ENCODE results near the gene CLSTN2.

CLSTN2 gene

GRCh38 chr3:140207541-140207940 lies 272.6 kb downstream of the CLSTN2 start:
- intact Hi-C loops (cut with DNase I), result no loop called here
- no peak for DNase-seq

DNA sequence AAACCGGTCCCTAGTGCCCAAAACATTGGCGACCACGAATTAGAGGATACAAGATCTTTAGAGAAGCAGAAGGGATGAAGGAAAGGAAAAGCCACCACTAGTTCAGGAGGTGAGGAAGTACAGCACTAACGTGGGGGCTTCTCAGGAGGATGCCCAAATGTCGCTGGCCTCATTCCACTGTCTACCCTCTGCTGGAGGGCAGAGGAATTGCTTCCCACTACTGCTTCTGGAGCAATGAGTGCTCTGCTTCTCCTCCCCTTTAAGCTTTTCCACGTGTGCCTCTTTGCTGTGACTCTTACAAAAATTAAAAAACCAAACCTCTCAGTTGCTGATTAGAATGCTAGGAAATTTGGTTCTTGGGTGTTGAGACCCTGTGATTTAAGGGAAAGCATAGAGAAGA lies 281.3 kb downstream of the CLSTN2 start:
- no peak for DNase-seq
- intact Hi-C loops (cut with DNase I), result no loop called here

DNA sequence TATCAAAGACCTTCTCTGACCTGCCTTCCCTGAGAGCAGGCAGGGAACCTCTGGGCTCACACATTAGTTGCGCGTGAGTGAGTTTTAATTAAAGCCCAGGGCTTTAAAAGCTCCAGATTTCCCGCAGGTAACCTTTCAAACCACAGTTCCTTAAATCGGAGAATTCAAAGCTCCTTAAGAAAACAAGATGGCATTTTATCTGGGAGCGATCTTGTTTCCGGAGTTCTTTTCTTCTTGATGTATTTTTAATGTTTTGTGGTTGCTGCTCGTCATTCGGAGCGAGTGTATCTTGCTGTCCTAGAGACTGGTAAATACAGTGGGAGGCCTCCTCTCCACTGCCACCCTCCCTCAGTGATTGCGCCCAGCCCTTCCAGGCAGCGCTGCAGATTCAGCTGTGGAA lies 284.3 kb downstream of the CLSTN2 start:
- no peak for DNase-seq
- intact Hi-C loops (cut with DNase I), result no loop called here

DNA sequence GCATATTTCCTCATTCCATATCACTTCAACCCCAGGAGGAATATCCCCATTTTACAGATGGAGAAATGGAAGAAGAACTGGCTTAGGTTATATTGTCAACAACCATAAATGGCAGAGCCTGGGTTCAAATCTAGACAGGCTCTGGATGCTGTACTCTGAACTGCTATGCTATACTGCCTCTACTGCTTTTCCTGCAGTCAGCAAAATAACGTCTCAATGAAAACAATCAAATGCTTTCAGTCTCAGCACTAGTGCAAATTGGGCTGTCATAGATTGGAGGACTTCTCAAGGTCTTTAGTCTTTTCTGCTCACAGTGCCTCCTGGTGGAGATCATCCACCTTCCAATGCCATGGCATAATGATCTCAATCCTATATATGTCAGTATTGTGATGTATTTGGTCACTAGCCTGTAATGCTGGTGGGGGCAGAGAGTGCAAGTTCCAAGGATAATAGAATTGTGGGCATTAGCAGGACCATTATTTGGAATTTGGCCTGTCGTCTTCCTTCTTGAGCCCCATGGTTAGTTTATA lies 285.0 kb downstream of the CLSTN2 start:
- intact Hi-C loops (cut with DNase I), result no loop called here
- DNase-seq, result no peak

GRCh38 chr3:140223197-140223596 lies 288.2 kb downstream of the CLSTN2 start:
- no peak for DNase-seq
- intact Hi-C loops (cut with DNase I), result no loop called here

DNA sequence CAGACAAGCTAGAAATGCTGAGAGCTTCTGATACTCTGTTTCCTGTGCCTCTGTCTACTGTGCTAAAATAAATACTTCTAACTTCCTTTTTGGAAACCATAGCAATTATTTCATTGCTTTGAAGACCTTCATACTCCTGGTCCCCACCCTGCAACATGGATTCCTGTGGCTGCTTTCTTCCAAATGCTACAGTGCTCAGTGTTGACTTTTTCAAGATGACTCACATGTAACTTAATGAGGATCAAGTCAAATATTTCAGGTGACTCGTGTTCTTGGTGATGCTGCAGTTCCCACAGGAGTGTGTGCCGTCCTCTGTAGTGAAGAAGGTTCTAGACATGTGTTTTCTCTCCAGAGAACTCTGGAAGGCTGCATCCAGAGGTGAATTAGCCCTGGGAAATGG lies 288.6 kb downstream of the CLSTN2 start:
- intact Hi-C loops (cut with DNase I), result no loop called here
- DNase-seq, result no peak

DNA sequence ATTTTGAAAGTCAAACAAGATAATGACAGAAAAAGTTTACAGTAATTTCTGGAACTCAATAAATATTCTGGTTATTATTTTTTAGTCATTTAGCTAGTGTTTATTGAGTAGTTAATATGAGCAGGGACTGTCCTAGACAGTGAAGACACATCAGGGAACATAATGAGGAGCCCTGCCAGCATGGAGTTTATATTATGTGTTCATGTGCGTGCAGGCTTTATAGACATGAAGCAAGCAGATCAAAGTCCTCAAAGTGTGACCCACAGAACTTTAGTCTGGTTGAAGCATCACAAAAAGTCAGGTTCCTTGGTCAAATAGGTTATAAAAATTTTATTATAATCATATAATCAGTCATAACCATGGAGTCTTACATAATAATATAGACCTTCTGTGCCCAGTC lies 289.3 kb downstream of the CLSTN2 start:
- DNase-seq, result no peak
- intact Hi-C loops (cut with DNase I), result no loop called here

DNA sequence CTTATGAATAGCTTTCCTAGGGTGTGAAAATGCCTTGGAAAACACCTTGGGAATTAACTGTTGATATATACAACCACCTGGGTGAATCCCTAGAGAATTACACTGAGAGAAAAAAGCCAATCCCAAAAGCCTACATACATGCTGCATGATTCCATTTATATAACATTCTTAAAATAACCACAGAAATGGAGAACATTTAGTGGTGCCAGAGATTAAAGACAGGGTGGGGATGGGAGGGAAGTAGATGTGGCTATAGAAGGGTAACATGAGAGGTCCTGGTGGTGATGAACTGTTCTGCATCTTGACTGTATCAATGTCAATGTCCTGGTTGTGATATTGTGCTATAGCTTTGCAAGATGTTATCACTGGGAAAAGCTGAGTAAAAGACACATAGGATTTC lies 291.0 kb downstream of the CLSTN2 start:
- intact Hi-C loops (cut with DNase I), result no loop called here
- no peak for DNase-seq

DNA sequence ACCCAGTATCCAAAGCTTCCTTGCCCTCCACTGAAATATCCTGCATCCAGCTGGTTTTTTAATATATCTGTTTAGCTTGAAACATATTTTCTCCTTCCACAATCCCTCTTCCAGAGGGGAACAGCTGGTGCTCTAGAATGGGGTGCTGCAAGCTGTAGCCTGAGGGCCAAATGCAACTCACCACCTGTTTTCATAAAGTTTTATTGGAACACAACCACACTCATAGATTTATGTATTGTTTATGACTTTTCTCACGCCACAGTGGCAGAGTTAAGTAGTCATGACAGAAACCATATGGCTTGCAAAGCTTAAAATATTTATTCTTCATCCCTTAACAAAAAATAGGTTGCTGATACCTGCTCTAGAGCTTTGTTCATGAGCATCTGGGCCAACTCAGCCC lies 298.7 kb downstream of the CLSTN2 start:
- intact Hi-C loops (cut with DNase I), result no loop called here
- DNase-seq, result no peak

GRCh38 chr3:140234256-140234655 lies 299.3 kb downstream of the CLSTN2 start:
- DNase-seq, result no peak
- intact Hi-C loops (cut with DNase I), result no loop called here

DNA sequence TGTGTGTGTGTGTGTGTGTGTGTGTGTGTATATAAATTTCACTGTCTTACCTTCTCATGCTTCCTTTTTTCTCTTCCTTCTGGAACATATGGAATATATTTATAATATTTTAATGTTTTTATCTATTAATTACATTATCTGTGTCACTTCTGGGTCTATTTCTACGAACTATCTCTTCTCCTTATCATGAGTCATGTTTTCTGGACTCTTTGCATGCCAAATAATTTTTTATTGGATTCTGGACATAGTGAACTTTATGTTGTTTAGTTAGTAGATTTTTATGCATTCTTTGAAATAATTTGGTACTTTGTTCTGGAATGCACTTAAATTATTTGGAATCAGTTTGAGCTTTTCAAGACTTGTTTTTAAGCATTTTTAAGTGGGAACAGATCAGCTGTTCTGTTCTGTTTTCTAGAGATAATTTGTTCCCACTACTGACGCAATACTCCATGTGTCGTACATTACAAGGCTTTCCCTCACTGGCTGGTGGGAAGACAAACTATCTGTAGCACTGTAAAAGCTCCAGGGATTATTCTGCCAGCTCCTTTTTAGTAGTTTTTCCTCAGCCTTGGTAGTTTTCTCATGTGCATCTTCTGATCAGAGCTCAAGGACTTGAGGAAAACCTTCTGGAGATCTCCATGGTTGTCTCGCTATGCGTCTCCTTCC lies 302.0 kb downstream of the CLSTN2 start:
- no peak for DNase-seq
- intact Hi-C loops (cut with DNase I), result no loop called here

DNA sequence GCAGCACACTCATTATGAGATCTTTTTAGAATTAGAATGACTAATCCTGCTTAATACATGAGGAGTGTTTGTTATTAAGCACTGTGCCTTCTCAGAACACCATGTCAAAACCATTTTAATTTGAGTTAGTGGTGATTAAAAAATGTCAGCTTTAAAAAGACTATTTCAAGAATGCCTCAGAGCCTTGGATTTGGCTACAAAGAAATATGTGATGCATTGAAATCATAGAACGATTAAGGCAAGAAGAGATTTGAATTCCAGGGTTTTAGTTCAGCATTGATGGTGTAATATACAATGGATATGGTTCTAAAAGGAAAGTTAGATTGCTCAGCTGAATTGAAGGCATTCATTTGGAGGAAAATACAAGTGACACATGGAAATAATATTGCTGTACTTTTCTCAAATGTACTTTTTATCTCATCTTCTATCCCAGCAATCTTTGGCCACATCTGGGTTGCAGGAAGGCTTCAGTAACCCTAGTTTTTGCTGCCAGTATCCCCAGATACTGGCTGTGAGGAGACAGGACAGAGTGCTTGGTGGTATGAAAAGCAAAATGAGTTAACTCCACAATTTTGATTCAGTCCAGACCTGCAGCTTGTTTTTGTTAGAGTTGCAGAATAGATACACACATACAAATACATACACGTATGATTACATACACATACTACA lies 303.8 kb downstream of the CLSTN2 start:
- intact Hi-C loops (cut with DNase I), result no loop called here
- DNase-seq, result no peak

DNA sequence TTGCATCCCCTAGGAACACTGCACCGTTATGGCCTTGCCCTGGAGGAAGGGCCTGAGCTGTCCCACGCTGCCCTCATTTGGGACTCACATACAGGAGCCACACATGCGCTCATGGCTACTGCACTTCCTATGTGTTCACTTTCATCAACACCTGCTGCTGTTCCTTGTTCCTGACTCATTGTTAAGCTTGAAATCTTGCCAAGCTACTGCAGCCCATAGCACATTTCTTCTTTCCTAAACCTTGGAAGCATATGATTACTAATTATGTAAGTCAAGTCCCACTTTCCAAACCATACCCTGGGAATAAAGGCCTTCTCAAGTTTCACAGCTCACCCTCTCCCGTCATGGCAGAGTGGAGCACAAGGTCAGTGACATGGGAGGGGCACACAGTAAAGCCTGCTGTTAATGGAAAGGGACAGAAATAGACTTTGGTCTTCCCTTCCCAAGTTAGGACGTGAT lies 307.9 kb downstream of the CLSTN2 start:
- intact Hi-C loops (cut with DNase I), result no loop called here
- peak in 2 of 10 donors; percentile 22 to 81 for DNase-seq

DNA sequence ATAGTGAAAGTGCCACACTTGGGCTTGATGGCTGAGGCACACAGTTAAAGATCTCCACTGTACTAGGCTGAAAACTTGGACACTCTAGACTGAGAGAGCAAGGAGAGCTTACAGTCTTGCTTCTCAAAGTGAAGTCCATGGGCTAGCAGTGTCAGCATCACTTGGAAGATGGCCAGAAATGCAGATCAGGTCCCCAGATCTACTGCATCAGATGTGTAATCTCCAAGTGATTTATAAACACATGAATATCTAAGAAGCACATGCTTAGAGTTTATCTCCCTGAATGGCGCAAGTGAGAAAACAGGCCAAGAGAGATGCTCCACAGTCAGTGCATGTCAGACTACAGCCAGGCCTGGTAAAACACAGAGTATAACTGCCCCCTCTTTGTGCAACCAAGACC lies 308.6 kb downstream of the CLSTN2 start:
- intact Hi-C loops (cut with DNase I), result no loop called here
- DNase-seq, result no peak

DNA sequence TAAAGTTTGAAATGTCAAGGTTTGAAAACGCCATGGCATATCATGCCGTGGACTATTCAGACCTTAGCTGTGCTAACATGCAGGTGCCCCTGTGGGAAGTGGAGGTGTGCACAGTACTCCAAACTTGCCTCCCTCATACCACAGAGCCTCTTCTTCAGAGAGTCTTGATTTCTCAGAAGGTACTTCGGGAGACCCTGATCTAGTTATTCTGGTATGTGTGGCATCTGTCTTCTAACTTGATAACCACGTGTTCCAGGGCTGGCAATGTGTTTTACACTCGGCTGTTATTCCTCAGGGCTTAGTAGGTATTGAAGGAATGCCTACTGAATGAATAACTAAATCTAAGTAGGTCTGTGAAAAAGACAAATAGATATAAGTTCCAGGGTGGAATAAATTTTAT lies 309.9 kb downstream of the CLSTN2 start:
- intact Hi-C loops (cut with DNase I), result no loop called here

GRCh38 chr3:140246578-140246977 lies 311.6 kb downstream of the CLSTN2 start:
- no peak for DNase-seq
- intact Hi-C loops (cut with DNase I), result no loop called here

More for the DNA sequence above, 309.9 kb downstream of the CLSTN2 start:
- DNase-seq, result no peak

DNA sequence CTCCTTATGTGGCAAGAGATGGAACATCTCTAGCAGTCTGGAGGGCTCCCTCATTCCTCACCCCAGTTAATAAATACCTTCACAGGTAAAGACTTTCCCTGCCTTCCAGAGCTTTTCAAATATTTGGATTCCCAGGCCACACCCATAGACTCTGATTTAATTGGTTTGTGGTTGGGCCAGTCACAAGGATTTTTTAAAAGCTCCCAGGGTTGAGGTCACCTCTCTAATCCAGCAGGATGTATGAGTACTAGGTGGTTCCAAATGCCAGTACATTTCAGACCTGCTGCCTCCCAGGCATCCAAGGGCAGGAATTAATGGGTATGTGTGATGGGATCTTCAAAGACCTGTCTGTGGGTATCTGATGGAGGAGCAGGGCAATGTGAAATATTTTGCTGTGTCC lies 312.8 kb downstream of the CLSTN2 start:
- DNase-seq, result no peak
- intact Hi-C loops (cut with DNase I), result no loop called here

GRCh38 chr3:140249188-140249587 lies 314.2 kb downstream of the CLSTN2 start:
- DNase-seq, result no peak
- intact Hi-C loops (cut with DNase I), result no loop called here

DNA sequence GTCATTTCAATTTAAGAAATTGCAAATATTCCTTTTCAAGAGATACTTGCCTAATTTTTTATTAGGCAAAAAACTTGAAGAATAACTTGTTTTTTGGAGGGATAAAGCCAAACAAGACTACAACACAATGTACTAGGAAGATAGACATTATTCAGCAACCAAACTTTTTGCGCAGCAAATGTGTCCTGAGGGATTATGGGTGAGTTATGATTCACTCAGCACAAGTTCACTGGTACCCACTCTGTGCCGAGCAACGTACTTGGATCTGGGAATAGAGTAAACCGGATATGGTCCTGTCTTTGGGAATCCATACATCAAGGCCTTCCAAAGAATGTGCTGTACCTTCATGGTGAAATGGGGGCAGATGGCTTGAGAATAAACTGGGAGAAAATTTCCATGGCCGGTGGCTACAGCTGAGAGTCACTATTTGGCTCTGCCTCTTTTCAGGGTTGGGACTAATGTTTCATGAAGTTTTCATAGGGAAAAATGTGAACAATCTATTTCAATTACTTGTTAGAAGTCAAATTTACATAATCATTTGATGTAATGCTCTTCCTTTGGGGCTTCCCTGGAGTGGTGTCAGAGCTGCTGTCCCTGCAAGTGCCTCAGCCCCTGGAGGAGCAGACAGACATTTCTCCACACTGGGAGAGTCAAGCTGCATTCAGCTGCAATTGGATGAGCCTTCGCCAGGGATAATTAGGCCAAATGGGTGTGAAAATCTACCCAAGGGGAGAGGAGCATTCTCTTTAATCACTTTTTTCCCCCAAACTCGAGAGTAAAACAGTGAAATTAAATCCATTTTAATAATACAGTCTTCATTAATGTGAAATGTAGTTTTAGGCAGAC lies 315.2 kb downstream of the CLSTN2 start:
- no peak for DNase-seq
- intact Hi-C loops (cut with DNase I), result no loop called here

DNA sequence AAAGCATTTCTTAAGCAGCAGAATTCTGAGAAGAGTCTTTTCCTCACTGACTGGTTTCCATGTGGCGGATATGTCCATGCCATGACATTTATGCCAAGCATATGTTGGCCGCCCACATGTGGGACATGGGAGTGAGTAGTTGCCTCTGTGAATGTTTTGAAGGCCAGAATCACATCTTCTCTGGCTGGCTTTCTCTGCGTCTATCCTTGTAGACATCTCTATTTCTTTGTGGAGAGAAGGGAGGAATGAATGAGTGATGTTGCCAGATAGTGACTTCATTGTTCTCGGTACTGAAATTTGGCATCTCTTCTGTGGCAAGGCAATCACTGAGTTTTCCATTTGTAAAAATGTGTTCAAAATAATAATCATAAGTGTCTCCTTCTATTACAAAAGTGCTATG lies 316.0 kb downstream of the CLSTN2 start:
- DNase-seq, result no peak
- intact Hi-C loops (cut with DNase I), result no loop called here

GRCh38 chr3:140251678-140252077 lies 316.7 kb downstream of the CLSTN2 start:
- intact Hi-C loops (cut with DNase I), result no loop called here
- no peak for DNase-seq

All from posterior cingulate gyrus (tissue), 11 donors.